Measurements from ENCODE around the gene MORC2. TPM values are rescaled to one million over a fixed set of nuclear protein-coding genes. Genes with fewer than 3 reads are reported as not detected.

The MORC2 gene
- total RNA-seq, 1 experiment from 2014 or later, result 60.3 TPM

GRCh38 chr22:30948930-30949342, 19.6 kb downstream of the MORC2 start:
- intact Hi-C loops (cut with micrococcal nuclease; ENCODE audit: unreplicated experiment), result loop anchor here (2.0 kb wide), 2 partner anchors 136 to 200 kb away; no protein-coding TSS in a partner anchor
- CTCF ChIA-PET, result no interaction called here
- Histone ChIP-seq H3K4me3 (ENCODE audit: low read depth, low read length, poor library complexity, severe bottlenecking) (no peak overlapping the region), H3K9me3 (ENCODE audit: low read depth, low read length, poor library complexity, severe bottlenecking) (no peaks in the 10 kb centered on the region), H3K4me1 (ENCODE audit: insufficient read depth, low read length, poor library complexity, severe bottlenecking) (peaks cover 17% of the 10 kb centered on the region), H3K36me3 (ENCODE audit: insufficient read depth, low read length, poor library complexity, severe bottlenecking) (peaks cover 51% of the 10 kb centered on the region), H3K27ac (ENCODE audit: low read depth, low read length, poor library complexity, severe bottlenecking) (no peak overlapping the region), H3K27me3 (replicated peaks; ENCODE audit: insufficient read depth, low read depth, low read length, poor library complexity) (no peaks in the 10 kb centered on the region)
- TF ChIP-seq CTCF (conservative IDR thresholded peaks at IDR 0.05; ENCODE audit: low read depth, low read length), result no peak
- TF ChIP-seq EZH2 (IDR thresholded peaks at IDR 0.05; ENCODE audit: borderline replicate concordance, low read depth, low read length, poor library complexity, severe bottlenecking), result no peak
- DNase-seq (ENCODE audit: low spot score), result peak; percentile 21
- POLR2A ChIA-PET (ENCODE audit: low non-redundant PET), result interaction anchor here (1.0 kb wide), 1 partner anchor 20 kb away, joined by 3 read pairs; the partner anchor contains the start of genes MORC2 and TUG1
- no TSS peak for BruUV-seq (replicated peaks)

- H3K4me1 ChIP-seq (ENCODE audit: insufficient read depth, low read length, poor library complexity, severe bottlenecking), result peaks cover 17% of the 10 kb centered on the region
- no peak overlapping the region for H3K27ac ChIP-seq (ENCODE audit: low read depth, low read length, poor library complexity, severe bottlenecking)
- H3K9me3 ChIP-seq (ENCODE audit: low read depth, low read length, poor library complexity, severe bottlenecking), result no peaks in the 10 kb centered on the region
- H3K4me3 ChIP-seq (ENCODE audit: low read depth, low read length, poor library complexity, severe bottlenecking), result no peak overlapping the region
- no TSS peak for BruUV-seq (replicated peaks)
- H3K27me3 ChIP-seq (replicated peaks; ENCODE audit: insufficient read depth, low read depth, low read length, poor library complexity), result no peaks in the 10 kb centered on the region
- DNase-seq (ENCODE audit: low spot score), result peak; percentile 75
- TF ChIP-seq EZH2 (IDR thresholded peaks at IDR 0.05; ENCODE audit: borderline replicate concordance, low read depth, low read length, poor library complexity, severe bottlenecking) (no peak), CTCF (conservative IDR thresholded peaks at IDR 0.05; ENCODE audit: low read depth, low read length) (peak; percentile 69)
- ChIA-PET CTCF (interaction anchor here (1.0 kb wide), 1 partner anchor 159 kb away, joined by 5 read pairs; the partner anchor contains the start of gene SELENOM), POLR2A (ENCODE audit: low non-redundant PET) (interaction anchor here (1.0 kb wide), 1 partner anchor 21 kb away, joined by 3 read pairs; the partner anchor contains the start of genes MORC2 and TUG1)
- intact Hi-C loops (cut with micrococcal nuclease; ENCODE audit: unreplicated experiment), result loop anchor here (2.0 kb wide), 2 partner anchors 137 to 201 kb away; no protein-coding TSS in a partner anchor
- H3K36me3 ChIP-seq (ENCODE audit: insufficient read depth, low read length, poor library complexity, severe bottlenecking), result peaks cover 54% of the 10 kb centered on the region
Observed at GRCh38 chr22:30947816-30948454, 20.6 kb downstream of the MORC2 start.

- H3K9me3 ChIP-seq (ENCODE audit: low read depth, low read length, poor library complexity, severe bottlenecking), result no peaks in the 10 kb centered on the region
- TF ChIP-seq CTCF (conservative IDR thresholded peaks at IDR 0.05; ENCODE audit: low read depth, low read length), result 0 out of 2 replicates have a peak, but pooled peaks have one; percentile 18
- TF ChIP-seq EZH2 (IDR thresholded peaks at IDR 0.05; ENCODE audit: borderline replicate concordance, low read depth, low read length, poor library complexity, severe bottlenecking), result no peak
- ChIA-PET CTCF (interaction anchor here (0.6 to 1.2 kb wide), 3 partner anchors 138 to 929 kb away, joined by 3 to 12 read pairs (median 5); partner anchors contain the start of gene SELENOM), POLR2A (ENCODE audit: low non-redundant PET) (no interaction called here)
- DNase-seq (ENCODE audit: low spot score), result peak; percentile 95
- BruUV-seq (replicated peaks), result no TSS peak
- H3K27ac ChIP-seq (ENCODE audit: low read depth, low read length, poor library complexity, severe bottlenecking), result no peak overlapping the region
- intact Hi-C loops (cut with micrococcal nuclease; ENCODE audit: unreplicated experiment), result no loop called here
- peaks cover 58% of the 10 kb centered on the region for H3K36me3 ChIP-seq (ENCODE audit: insufficient read depth, low read length, poor library complexity, severe bottlenecking)
- H3K4me3 ChIP-seq (ENCODE audit: low read depth, low read length, poor library complexity, severe bottlenecking), result no peak overlapping the region
- peaks cover 17% of the 10 kb centered on the region for H3K4me1 ChIP-seq (ENCODE audit: insufficient read depth, low read length, poor library complexity, severe bottlenecking)
- no peaks in the 10 kb centered on the region for H3K27me3 ChIP-seq (replicated peaks; ENCODE audit: insufficient read depth, low read depth, low read length, poor library complexity)
Observed at GRCh38 chr22:30947173-30947815, 21.3 kb downstream of the MORC2 start.

Data from A673 (cell line).